Stimulated activated CD8-positive, alpha-beta memory T cell treated with anti-CD3 and anti-CD28 coated beads, Interleukin-7, amount 100 ng/mL, for 1 hour (primary cell): Measurements from ENCODE around the gene PRKCE.

Experiments
- DNase-seq, 2 donors: peaks; one replicate each; pipeline ENCODE4 v3.0.0-alpha.2; 2020; ENCODE audit warnings: low read depth in 2 of 2

The PRKCE gene

DNA sequence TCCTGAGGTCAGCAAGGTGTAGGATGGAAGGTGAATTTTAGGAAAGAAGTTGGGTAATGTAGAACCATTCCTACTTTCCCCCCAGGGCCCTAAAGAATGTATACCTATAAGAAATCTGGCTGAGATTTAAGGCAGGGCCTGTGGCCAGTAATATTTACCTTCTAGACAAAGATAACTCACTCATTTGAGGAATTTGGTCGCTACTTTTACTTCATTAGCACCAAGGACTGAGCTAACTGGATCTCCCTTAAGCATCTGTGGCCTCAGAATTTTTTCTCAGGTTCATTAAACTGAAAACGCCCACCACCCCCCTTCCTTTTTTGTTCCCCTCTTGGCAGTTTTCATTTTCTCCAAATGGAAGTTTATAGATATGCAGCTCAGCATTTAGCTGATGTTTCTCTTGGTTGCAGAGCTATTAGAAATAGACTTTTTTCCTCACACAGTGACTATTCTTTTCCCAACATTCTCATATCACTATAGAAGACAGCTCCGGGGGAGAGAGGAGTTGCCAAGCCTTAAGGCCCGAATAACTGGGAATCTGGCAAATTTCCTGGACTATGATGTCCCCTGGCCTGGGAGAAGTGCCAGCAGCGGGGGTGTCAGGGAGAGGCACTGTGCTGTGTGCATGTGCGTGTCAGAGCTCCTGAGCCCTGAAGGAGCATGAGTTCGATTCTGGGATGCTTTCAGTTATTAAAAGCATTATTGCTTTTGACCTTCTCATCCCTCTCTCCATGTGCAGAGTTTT, 310.9 kb downstream of the PRKCE start:
- no peak for DNase-seq

DNA sequence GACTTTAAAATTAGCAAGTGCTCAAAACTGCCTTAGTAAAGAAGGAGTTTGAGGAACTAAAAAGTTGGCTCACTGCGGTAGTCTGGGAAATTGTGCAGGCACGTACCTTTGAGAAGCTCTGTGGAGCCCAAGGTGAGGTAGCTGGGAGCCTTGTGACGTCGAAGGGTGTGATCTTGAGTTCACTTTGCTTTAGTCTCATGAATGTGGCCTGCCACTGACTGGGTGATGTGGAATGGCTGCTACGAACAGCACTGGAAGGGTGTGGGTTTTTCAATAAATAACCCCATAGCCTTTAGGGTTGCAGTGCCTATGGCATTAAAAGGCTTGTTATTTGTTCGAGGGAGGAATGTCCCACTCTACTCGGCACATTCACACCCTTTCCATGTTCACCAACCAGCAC, 312.3 kb downstream of the PRKCE start:
- no peak for DNase-seq

DNA sequence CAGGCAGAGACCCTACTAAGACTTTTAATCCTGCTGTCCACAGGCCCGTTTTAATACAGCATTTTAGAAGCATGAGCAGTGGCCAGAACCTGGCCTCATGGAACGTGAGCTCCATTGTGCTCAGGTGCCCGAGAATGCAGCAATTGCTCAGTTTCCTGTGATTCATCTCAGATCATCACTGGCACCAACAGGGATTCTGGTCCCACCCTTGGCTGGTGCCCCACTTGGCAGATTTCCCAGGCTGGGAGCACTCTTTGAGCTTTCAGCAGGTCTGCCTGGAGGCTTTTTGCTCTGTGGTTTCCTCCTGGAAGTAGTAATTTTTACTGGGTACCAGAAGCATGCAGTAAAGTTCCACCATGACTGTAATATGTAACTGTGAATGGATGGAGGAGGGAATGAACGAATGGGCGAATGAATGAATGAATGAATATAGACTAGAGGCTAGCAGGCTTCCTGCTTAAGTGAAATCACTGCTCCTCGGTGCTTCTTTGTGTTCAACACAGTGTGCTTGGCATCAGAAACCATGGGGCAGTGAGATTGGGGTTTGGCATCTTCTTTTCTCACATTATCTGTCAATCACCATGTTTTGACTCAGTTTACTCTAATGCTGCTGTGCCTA, 312.9 kb downstream of the PRKCE start:
- no peak for DNase-seq

DNA sequence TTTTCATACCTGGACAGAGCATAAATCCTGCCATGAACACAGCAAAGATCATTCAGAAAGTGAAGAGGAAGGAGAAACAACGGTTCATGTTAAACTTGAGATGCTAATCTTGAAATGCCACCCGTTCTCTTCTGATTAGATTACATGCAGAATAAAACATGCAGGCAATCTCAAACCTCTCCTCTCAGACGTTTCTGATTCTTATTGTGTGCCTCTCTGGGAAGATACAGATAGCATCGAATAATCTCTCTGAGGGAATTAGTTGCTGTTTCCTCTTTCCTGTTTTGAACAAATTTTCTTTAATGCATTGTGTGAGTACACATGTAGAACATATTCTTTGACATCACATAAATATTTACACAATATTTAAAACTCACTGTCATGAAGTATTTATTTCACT, 313.4 kb downstream of the PRKCE start:
- DNase-seq = no peak

DNA sequence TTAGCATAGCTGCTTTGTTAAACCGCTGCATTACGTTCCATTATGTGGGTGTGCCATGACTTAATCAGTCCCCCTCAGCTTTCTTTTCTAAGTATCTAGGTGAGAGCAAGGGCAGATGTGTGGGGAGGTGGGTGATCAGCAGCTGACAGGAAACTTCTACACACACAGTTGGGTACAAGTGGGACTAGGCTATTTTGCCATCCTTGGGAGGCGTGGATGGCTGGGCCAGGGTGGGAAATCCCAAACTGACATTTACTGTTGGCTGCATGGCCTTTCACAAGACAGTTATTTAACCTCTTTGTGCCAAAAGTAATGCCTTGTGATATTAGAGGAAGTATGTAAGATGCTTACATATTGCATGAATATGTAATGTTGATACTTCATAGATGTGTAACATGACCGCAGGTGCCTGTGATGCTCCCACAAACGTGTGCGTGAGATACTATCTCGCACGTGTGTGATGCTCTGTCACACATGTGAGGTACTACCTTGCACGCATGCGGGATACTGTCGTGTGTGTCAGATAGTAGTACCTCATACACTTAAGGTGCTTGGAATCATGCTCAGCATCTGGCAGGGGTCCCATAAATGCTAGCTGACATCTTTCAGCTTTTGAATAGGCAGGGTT, 314.5 kb downstream of the PRKCE start:
- no peak for DNase-seq

DNA sequence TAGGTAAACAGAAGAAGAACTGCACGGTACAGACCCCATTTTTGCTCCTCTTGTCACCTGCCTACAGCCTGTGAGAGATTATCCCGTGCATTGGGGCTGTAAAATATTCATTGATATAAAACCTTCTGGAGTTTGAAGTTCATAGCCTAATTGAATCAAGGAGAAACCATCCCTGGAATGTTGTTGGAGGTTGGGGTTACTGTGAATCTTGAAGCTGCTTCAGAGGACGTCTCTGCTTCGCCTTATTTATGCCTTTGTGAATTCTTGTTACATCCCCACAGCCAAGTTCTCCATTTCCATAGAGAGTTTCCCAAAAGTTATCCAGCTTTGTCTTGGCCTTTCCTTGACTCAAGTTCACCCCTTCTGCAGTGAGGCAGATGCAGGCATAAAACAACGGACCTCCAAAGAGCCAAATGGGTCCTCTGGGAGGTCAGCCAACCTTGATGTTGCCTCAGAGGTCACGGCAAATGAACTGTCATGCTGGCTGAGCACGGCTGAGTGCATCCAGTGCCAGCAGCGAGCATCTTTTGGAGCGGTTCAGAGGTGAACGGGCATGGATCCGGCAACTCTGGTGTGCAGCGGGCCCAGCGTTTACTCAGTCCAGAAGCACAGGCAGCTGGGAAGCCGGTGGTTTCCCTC, 317.6 kb downstream of the PRKCE start:
- no peak for DNase-seq

DNA sequence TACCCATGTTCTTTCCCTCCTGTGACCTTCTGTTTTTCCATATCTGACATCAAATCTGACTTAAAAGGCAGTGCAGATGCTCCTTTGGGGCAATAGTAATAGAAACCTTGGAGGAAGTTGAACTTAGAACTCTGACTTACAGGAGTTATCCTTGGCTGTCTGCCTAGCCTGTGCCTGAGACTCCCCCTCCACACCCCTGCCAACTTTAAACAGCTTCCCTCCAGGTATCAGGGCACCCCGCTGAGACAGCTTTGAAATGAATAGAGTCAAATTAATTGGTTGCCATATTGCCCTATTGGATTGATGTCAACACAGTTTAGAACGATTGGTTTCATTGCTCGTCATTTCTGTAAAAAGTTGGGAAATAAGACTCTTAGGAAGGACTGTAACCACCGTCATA, 322.0 kb downstream of the PRKCE start:
- DNase-seq = no peak

DNA sequence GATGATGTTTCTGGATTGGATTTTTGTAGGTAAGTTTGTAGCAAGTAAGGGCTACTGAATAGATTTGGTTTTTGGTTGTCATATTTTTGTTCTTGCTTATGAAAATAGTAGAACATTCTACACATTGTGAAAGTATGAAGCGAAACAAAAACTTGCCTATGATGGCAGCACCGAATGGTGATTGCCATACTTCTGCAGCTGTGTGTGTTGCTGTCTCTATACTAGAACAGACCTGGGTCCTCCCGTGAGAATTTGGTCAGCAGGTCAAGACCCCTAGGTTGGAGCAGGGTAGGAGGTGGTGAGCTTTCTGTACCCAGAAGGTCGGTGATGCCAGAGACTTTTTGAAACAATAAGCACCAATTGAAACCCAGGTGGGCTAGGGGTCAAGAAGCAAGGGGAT, 322.6 kb downstream of the PRKCE start:
- DNase-seq = no peak

DNA sequence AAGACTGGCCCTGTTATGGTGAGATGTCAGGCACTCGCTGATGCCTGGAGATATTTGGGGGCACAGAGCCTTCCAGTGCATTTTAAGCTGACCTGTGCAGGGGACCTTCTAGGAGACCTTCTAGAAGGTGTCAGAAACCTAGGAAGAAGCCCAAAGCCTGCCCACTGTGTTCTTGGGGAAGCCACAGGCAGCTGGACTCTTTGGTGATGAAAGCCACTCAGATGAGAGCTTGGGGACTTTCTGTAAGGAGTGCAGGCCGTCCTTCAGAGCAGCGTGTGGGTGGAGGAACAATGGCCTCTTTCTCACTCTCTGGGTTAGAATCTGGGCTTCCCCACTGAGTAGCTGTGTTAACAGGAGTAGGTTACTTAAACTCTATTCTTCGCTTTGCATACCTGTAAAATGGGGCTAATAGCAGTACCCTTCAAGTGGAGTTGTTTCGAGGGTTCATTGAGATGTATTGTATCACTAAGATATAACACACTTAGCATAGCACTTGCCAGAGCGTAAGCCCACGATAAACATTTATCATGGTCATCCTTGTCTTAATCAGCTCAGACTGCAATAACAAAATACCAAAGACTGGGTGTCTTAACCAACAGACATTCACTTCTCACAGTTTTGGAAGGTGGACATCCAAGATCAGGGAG, 323.4 kb downstream of the PRKCE start:
- DNase-seq = no peak

DNA sequence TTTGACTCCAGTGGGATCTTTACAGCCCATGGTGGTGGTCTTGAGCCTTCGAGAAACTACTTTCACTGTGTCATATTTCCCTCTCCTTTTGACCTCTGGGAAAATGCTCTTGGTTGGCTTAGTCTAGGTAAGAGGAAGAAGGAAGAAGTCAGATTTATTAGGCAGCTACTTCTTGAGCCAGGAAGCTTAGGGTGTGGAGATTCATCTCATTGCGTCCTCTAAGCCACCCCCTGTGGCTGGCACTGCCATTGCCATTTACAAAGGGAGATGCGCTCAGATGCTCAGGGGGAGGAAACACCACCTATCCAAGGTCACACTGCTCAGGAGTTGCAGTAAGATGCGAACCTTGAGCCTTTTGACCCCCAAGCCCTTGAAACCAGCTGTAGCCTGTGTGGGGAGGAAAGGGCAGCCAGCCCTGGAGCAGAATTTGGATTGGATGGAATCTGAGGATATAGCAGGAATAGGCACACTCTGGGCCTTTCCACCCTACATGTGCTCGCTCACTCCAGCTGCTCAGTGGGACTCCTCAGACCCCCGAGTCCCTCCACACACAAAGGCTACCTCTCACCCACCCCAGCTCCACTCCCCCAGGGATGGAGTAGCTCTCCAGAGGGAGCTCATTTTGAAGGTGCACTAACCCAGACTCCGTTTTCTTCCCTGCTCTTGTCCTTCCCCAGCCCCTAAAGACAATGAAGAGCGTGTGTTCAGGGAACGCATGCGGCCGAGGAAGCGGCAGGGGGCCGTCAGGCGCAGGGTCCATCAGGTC, 324.5 kb downstream of the PRKCE start:
- DNase-seq = no peak

DNA sequence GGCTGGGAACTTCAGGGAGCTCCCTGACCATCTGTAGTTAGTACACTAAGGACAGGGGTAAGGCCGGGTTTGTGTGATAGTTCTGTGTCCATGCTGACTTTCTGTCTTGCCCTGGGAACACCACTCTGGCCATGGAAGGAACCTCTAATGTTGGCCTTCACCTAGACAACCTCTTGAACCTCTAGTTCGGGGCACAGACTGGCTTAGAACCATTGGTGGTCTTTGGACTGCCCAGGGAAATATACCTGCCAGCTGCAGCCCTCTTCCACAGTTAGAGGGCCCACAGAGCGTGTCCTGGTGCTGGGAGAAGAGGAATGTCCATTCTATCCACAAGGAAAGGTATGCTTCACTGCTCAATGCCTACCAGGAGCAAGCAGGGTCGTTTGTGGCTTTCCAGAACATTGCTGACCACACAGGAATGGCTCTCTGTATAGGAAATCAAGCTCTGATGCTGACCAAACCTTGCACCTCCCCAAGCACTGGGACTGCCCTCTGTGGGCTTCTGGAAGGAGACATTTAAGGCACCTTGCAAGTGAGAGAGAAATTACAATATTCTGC, 326.9 kb downstream of the PRKCE start:
- no peak for DNase-seq

DNA sequence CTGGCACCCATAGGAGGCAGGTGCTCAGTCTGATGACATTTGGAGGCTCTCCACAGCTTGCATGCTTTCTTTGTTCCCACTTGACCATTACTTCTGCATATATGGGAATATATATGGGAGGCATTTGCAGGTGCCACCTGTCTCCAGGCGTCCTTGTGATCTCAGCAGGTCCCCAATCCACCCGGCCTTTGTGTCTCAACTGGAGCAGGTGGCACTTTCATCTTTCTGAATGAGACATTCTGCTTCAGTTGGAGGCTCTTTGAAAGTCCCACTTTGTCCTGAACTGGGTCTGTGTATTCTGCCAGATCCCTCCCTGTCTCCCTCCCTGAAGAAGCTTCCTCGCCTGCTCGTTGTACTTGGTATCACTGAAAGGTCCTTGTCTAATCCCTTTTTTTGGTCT, 327.6 kb downstream of the PRKCE start:
- DNase-seq = no peak

DNA sequence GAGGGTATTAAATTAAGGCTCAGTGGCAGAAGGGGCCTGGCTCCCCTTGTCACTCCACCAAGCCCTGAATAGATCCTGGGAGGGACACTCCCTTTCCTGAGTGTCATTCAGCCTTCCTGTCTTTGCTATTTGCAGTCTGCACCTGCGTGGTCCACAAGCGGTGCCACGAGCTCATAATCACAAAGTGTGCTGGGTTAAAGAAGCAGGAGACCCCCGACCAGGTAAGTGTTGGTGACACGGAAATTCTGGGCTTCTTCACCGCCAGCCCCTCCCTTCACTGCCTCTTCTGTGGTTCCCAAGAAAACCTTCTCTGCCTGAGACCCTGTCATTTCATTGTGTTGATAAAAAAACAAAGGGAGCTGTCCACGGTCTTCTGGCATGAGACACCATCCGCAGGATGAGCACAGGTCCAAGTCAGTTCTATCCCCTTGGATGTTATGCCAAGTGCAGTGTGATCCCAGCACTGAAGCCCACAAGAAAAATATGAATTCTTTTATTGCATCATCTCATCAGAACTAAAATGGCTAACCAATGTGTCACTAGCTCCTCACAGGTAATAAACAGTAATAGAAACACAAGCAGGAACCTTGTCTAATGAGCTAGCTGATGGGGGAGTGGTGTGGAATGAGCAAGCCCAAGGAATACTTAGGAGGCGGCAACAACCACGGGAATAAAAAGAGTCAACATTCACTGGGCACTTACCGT, 328.8 kb downstream of the PRKCE start:
- DNase-seq = no peak

DNA sequence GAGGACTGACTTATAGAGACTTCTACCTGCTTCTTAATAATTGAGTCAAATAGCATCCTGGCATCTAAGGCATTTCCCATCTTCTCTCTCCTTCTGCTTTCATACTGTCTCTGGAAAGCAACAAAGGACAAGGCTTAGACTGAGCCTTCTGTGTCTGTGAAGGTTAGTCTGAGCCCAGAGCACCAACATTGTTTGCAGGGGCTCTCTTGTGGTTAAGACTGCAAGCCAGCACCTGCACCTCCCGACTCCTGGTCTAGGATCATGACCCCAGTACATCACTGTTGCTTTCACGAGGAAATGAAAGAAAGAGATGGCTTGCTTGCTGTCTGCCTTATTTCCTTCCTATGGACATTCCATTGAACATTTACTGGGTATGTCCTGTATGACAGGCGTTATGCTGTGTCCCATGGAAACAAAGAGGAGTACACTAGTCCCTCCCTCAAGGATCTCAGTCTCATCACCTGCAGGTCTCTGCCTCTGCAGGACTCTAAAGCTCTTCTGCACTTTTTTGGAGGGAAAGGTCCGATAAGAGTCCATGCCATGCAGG, 330.0 kb downstream of the PRKCE start:
- no peak for DNase-seq

DNA sequence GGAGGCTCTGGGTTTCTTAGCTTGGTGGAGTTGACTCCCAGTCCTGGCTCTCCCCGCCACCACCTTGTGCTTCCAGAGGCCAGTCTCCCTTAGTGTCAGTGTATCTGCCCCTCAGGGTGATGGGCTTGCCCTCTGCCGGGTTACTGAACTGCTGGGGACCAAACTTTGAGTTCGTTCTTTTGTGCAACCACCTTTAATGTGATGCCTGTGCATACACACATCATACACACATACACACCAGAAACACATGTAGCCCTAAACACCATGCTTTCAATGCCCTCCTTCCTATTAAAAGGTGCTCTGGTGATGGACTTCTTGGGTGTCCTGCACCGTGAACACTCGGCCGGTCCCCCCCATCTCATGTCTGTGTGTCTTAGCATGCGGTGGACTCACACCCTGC, 330.6 kb downstream of the PRKCE start:
- no peak for DNase-seq

DNA sequence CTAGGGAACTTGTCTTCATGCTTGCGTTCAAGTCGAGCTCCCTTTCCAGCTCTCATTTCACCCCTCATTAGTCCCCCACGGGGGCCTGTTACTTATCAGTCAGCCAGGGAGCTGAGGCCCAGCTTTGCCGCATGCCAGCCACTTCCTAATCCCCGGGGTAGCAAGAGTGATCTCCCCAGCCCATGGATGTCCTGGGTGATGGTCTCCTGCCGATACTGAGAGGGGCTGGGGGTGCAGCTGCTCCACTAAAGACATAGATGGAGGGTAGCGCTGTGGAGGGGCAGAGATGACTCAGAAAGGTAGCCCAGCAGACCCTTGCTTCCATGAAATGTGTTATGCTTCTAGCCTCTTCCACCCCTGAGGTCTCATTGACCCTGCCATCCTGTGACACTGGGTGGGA, 331.7 kb downstream of the PRKCE start:
- DNase-seq = no peak

DNA sequence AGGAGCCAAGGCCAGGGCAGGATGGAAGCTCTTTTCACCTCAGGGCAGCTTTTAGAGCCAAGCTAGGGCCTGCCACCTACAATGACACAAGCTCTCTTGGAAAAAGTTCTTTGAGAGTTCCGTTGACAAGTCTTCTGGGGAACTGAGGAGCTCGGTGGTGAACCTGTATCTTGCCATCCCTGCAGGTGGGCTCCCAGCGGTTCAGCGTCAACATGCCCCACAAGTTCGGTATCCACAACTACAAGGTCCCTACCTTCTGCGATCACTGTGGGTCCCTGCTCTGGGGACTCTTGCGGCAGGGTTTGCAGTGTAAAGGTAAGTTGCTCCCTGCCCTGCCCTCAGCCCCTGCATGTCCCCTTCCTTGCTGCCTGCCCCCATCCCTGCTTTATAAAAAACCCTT, 332.9 kb downstream of the PRKCE start:
- DNase-seq = no peak

DNA sequence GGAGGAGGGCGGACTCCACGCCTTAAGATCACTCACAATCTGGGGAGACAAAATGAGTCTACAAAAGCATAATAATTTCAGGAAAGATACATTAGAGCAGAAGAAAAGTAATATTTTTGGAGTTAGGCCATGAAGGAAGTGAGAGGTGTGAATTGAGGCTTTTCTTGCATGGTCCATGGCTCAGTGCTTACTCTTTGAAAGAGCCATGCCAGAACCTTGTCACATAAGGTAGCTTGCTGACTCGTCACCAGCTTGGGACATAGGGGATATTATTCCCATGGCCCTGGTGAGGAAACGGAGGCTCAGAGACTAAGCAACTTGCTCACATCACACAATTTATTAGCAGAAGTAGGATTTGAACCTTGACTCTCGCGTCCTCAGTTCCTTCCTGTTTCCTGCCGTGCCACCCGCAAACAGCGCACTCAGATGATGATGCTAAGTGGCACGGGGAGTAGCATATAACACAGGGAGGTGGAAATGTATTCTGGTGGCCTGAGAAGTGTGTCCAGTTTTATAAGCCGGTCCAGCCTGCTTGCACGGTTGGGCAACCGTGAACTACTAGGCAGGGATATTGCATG, 333.5 kb downstream of the PRKCE start:
- DNase-seq = no peak

DNA sequence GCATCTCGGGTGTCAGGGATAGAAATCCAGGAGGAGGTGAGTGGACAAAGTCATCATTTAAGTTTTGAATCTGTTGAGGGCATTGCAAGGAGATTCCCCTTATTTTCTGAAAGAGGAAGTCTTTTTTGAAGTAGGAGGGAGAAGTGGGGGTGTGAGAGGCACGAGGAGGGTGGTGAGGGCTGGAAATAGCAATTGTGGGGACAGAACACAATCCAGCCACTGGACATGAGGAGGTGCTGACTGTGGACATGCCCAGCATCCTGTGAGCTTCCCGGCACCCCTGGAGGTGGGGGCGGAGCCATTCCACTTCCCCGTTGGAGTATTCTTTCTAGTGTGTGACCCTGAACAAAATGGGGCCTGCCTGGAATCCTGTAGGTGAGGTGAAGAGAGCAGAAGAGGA, 335.0 kb downstream of the PRKCE start:
- no peak for DNase-seq

DNA sequence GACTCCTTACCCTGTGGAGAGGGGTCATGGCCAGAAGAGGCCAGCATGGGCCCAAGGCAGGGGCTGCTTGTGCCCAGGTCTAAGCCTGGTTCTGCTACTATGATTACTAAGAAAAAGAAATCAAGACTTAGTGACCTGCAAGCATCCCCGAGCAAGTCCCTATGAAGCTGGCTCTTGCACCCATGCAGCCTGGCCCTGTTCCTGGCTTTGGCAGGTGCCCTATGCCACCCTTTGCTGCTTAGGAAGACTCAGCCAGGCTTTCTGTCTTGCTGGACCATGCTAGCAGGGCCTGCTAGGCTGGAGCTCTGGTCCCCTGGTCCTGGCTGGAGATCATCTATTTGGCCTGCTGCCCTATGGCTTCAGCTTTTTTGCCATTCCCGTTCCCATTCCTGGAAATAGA, 336.4 kb downstream of the PRKCE start:
- no peak for DNase-seq
